Measurements from ENCODE around the gene MEF2D. TPM values are rescaled to one million over a fixed set of nuclear protein-coding genes. Genes with fewer than 3 reads are reported as not detected.

Gene MEF2D
- total RNA-seq, 4 donors from 2014 or later: 26.4 to 80.6 (median 32.0) TPM

DNA sequence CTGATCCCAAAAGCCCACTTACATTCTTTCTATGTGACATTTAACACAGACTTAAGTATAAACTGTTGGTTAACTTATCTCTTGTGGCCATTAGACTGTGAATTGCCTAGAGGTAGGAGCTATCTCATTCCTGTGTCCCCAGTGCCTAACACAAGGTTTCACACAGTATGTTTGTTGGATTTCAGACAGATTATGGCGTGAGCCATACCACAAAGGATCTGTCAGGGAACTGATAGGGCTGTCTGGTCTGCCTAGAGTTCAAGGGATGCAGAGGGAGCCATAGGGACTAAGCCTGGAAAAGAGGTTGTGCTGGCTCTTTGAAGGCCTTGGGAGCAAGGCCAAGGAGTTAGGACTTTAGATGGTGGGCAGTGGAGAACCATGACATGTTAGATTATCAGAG, 40.0 kb downstream of the MEF2D start:
- peaks cover 20 to 26% of the 10 kb centered on the region in 2 donors for H3K4me1 ChIP-seq
- peaks cover 0 to 3% of the 10 kb centered on the region in 2 donors for H3K36me3 ChIP-seq
- 89 to 96% methylated on average over 1 of the region's 1 CpG for whole genome bisulfite sequencing, 2 donors
- no peak for TF ChIP-seq POLR2A (IDR thresholded peaks at IDR 0.05)
- TF ChIP-seq, protein P1, sequence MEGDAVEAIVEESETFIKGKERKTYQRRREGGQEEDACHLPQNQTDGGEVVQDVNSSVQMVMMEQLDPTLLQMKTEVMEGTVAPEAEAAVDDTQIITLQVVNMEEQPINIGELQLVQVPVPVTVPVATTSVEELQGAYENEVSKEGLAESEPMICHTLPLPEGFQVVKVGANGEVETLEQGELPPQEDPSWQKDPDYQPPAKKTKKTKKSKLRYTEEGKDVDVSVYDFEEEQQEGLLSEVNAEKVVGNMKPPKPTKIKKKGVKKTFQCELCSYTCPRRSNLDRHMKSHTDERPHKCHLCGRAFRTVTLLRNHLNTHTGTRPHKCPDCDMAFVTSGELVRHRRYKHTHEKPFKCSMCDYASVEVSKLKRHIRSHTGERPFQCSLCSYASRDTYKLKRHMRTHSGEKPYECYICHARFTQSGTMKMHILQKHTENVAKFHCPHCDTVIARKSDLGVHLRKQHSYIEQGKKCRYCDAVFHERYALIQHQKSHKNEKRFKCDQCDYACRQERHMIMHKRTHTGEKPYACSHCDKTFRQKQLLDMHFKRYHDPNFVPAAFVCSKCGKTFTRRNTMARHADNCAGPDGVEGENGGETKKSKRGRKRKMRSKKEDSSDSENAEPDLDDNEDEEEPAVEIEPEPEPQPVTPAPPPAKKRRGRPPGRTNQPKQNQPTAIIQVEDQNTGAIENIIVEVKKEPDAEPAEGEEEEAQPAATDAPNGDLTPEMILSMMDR (IDR thresholded peaks at IDR 0.05): no peak
- intact Hi-C loops (cut with DNase I): loop anchor here (5.0 kb wide), 1 partner anchor 37 kb away; no protein-coding TSS in a partner anchor
- H3K4me3 ChIP-seq (replicated peaks in 1 of 3): no peak overlapping the region
- H3K27me3 ChIP-seq: no peaks in the 10 kb centered on the region
- H3K9me3 ChIP-seq: no peaks in the 10 kb centered on the region
- H3K27ac ChIP-seq: no peak overlapping the region
- DNase-seq: no peak

DNA sequence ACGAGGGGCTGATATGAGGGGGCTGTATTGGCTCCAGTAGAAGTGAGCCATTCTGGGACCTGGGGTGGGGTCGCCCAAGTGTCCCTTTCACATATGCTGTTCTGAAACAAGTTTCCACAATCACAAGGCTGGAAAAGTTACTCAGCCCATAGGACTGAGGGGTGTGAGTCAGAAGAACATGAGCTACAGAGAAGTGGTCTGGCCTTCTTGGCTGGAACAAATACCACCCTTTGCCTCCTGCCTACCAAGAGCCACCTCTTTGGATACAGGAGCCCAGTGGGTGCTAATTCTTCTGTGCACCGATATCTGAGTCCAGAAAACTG, 42.4 kb downstream of the MEF2D start:
- DNase-seq: no peak
- H3K27ac ChIP-seq: peak overlapping the region; percentile 97 to 100 (median 100)
- H3K36me3 ChIP-seq: no peaks in the 10 kb centered on the region
- H3K27me3 ChIP-seq: no peaks in the 10 kb centered on the region
- H3K4me3 ChIP-seq (replicated peaks in 1 of 3): no peak overlapping the region
- intact Hi-C loops (cut with DNase I): no loop called here
- no peaks in the 10 kb centered on the region for H3K9me3 ChIP-seq
- peaks cover 5% of the 10 kb centered on the region in 2 donors for H3K4me1 ChIP-seq
- TF ChIP-seq, protein P1 (IDR thresholded peaks at IDR 0.05): no peak
- no peak for TF ChIP-seq POLR2A (IDR thresholded peaks at IDR 0.05)
- WGBS, 2 donors: 73 to 82% methylated on average over 3 of the region's 3 CpGs

DNA sequence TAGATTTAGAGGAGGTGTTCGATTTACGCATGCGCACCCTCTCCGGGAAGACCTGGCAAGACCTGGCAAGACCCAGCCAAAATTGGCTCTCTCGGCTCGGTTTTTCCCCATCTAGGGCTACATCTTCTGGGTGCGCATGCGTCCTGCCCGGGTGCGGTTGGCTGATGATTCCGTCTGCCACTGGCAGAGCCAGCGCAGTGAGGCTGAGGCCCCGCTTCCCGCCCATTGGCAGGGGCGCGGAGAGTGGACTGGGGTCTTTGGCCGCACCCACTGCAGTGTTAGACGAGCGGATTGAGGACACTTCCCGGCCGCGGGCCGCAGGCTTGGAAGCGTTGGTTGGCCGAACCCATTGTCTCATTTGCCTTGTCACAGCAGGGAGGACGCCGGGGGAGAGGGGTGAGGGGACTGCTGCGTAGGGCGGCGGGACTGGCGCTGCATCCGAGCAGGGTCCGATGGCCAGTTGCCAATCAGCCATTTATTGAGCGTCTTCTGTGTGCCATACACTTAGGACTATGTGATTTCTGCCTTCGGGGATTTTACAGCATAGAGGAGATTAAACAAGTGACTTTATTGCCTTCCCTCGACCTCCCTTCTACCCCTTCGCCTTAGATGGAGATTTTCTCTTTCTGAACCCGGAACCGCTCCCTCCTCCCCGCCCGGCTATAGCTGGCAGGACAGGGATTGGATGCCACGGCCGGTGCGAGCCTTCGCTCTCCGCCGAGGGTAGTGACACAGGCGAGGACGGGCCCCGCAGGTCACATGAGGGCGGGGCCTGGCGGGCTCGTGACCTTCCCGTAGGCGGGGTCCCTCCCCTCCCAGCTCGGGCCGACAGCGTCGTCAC, 43.7 kb downstream of the MEF2D start:
- peak overlapping the region; percentile 97 to 100 (median 100) for H3K27ac ChIP-seq
- H3K27me3 ChIP-seq: no peaks in the 10 kb centered on the region
- H3K4me1 ChIP-seq: peaks cover 5% of the 10 kb centered on the region in 2 donors
- H3K9me3 ChIP-seq: no peaks in the 10 kb centered on the region
- intact Hi-C loops (cut with DNase I): no loop called here
- H3K4me3 ChIP-seq (replicated peaks in 1 of 3): peak overlapping the region in 2 of 3 donors; percentile 58 to 76
- peak; percentile 99 for DNase-seq
- no peaks in the 10 kb centered on the region for H3K36me3 ChIP-seq
- 0 to 1% methylated on average over 23 to 40 of the region's 59 CpGs for WGBS, 2 donors
- TF ChIP-seq, protein P1 (IDR thresholded peaks at IDR 0.05): peak in 1 of 6 experiments; percentile 7
- peak; percentile 80 to 95 for TF ChIP-seq POLR2A (IDR thresholded peaks at IDR 0.05)

DNA sequence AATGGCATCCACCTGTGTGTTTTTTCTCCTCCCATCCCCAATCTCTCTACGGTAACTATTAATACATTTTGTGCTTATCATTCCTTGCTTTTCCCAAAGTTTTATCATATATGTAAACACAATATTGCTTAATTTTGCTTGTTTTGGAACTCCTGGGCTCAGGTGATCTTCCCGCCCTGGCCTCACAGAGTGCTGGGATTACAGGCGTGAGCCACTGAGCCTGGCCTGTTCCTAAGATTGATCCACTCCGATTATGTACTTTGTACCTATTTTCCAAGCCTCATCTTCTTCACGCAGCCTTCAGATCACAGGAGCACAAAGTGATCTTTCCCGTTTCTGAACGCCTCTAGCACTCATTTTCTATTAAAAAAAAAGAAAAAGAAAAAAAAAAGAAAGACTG, 45.2 kb downstream of the MEF2D start:
- WGBS, 2 donors: 91 to 92% methylated on average over 7 of the region's 7 CpGs
- intact Hi-C loops (cut with DNase I): no loop called here

More for the DNA sequence above, 45.2 kb downstream of the MEF2D start:
- H3K27ac ChIP-seq: no peak overlapping the region
- H3K4me1 ChIP-seq: peaks cover 5% of the 10 kb centered on the region in 2 donors
- H3K4me3 ChIP-seq (replicated peaks in 1 of 3): no peak overlapping the region
- no peak for DNase-seq
- H3K27me3 ChIP-seq: no peaks in the 10 kb centered on the region
- TF ChIP-seq, protein P1 (IDR thresholded peaks at IDR 0.05): no peak
- no peak for TF ChIP-seq POLR2A (IDR thresholded peaks at IDR 0.05)
- no peaks in the 10 kb centered on the region for H3K9me3 ChIP-seq
- no peaks in the 10 kb centered on the region for H3K36me3 ChIP-seq
